Urothelium cell line (cell line): Measurements from ENCODE around the gene GALNS.
"Not testable (repeated sequence)": the region's sequence is repeated elsewhere in the genome, so short reads cannot be mapped to it uniquely, and the experiment has no call there.

Source experiments
- DNase-seq: peaks from one replicate; pipeline ENCODE4 v3.0.0; 2011; ENCODE audit warnings: low spot score, mixed read lengths
- FAIRE-seq: peaks from 2 replicates; lab custom pipeline; 2011; peaks lifted over from hg19 to GRCh38; lab: Jason Lieb, UNC

GALNS gene

GRCh38 chr16:88839745-88840599, 16.8 kb downstream of the GALNS start:
- FAIRE-seq (no peak), DNase-seq (no peak)

- DNase-seq (peak; percentile 16), FAIRE-seq (peak; percentile 23)
These were observed 17.7 kb downstream of the GALNS start for GRCh38 chr16:88839026-88839529.

GRCh38 chr16:88838566-88838965, 18.2 kb downstream of the GALNS start:
- DNase-seq: no peak
- no peak for FAIRE-seq

GRCh38 chr16:88837806-88838205, 18.9 kb downstream of the GALNS start:
- FAIRE-seq (no peak), DNase-seq (no peak)

GRCh38 chr16:88836791-88837190, 20.0 kb downstream of the GALNS start:
- DNase-seq (no peak), FAIRE-seq (no peak)

- no peak for FAIRE-seq
- DNase-seq: no peak
These were observed 20.9 kb downstream of the GALNS start for GRCh38 chr16:88835818-88836217.

GRCh38 chr16:88835383-88835782, 21.4 kb downstream of the GALNS start:
- no peak for DNase-seq
- no peak for FAIRE-seq

- FAIRE-seq (no peak), DNase-seq (no peak)
These were observed 22.1 kb downstream of the GALNS start for GRCh38 chr16:88834670-88835069.

GRCh38 chr16:88833086-88833485, 23.7 kb downstream of the GALNS start:
- FAIRE-seq: no peak
- no peak for DNase-seq

- FAIRE-seq (no peak), DNase-seq (no peak)
These were observed 24.9 kb downstream of the GALNS start for GRCh38 chr16:88831838-88832237.

- DNase-seq (no peak), FAIRE-seq (no peak)
These were observed 26.0 kb downstream of the GALNS start for GRCh38 chr16:88830783-88831182.

GRCh38 chr16:88830258-88830657, 26.5 kb downstream of the GALNS start:
- DNase-seq: no peak
- FAIRE-seq: no peak

GRCh38 chr16:88828711-88829110, 28.0 kb downstream of the GALNS start:
- no peak for DNase-seq
- FAIRE-seq: no peak

- FAIRE-seq (no peak), DNase-seq (no peak)
These were observed 29.0 kb downstream of the GALNS start for GRCh38 chr16:88827727-88828126.

- DNase-seq (no peak), FAIRE-seq (no peak)
These were observed 30.5 kb downstream of the GALNS start for GRCh38 chr16:88826070-88826840.

GRCh38 chr16:88825146-88825545, 31.6 kb downstream of the GALNS start:
- FAIRE-seq (no peak), DNase-seq (no peak)

GRCh38 chr16:88824256-88825077, 32.3 kb downstream of the GALNS start:
- FAIRE-seq (no peak), DNase-seq (no peak)

- DNase-seq, FAIRE-seq: not testable (repeated sequence)
These were observed 33.1 kb downstream of the GALNS start for GRCh38 chr16:88823646-88824045.

- FAIRE-seq: no peak
These were observed 34.3 kb downstream of the GALNS start for GRCh38 chr16:88822281-88823040.

GRCh38 chr16:88821168-88821850, 35.4 kb downstream of the GALNS start:
- no peak for FAIRE-seq
- DNase-seq: no peak

More at GRCh38 chr16:88822281-88823040, 34.3 kb downstream of the GALNS start:
- DNase-seq: no peak
